Neural progenitor cell (in vitro differentiated cells): ENCODE data around the gene ZFP1. TPM values are rescaled to one million over a fixed set of nuclear protein-coding genes. Genes with fewer than 3 reads are reported as not detected.
"Not testable (repeated sequence)": the region's sequence is repeated elsewhere in the genome, so short reads cannot be mapped to it uniquely, and the experiment has no call there.

Experiments
- DNase-seq: peaks from one replicate; pipeline ENCODE4 v3.0.0-alpha.2; 2016; ENCODE audit warnings: low spot score
- H2AFZ ChIP-seq: fragments of 200-600 bp; sonication (generic); replicated peaks from 2 replicates; pipeline ENCODE4 v1.6.1; 2016; ENCODE audit warnings: antibody characterized with exemption
- H3F3A ChIP-seq: fragments of 200-600 bp; sonication (generic); 2 replicates; pipeline ENCODE4 v1.6.1; 2016; ENCODE audit warnings: antibody characterized with exemption, low read depth
- H3K27ac ChIP-seq: fragments of 200-600 bp; sonication (generic); 2 replicates; pipeline ENCODE4 v1.5.1; 2016; ENCODE audit warnings: mild to moderate bottlenecking
- H3K27me3 ChIP-seq: fragments of 200-600 bp; sonication (generic); 2 replicates; pipeline ENCODE4 v1.6.1; 2016; ENCODE audit warnings: mild to moderate bottlenecking, moderate library complexity
- H3K36me3 ChIP-seq: fragments of 200-600 bp; sonication (generic); 2 replicates; pipeline ENCODE4 v1.5.1; 2016
- H3K4me1 ChIP-seq: fragments of 200-600 bp; sonication (generic); 2 replicates; pipeline ENCODE4 v1.6.1; 2016; ENCODE audit warnings: mixed run types
- H3K4me2 ChIP-seq: fragments of 200-600 bp; sonication (generic); 2 replicates; pipeline ENCODE4 v1.6.1; 2016
- H3K4me3 ChIP-seq: fragments of 200-600 bp; sonication (generic); 2 replicates; pipeline ENCODE4 v1.5.1; 2016
- H3K79me2 ChIP-seq: fragments of 200-600 bp; sonication (generic); 2 replicates; pipeline ENCODE4 v1.6.1; 2016; ENCODE audit warnings: low read depth
- H3K9ac ChIP-seq: fragments of 200-600 bp; sonication (generic); 2 replicates; pipeline ENCODE4 v1.6.1; 2016
- H3K9me3 ChIP-seq: fragments of 200-600 bp; sonication (generic); 2 replicates; pipeline ENCODE4 v1.5.1; 2016; ENCODE audit warnings: low read depth
- H4K20me1 ChIP-seq: fragments of 200-600 bp; sonication (generic); 2 replicates; pipeline ENCODE4 v1.6.1; 2016; ENCODE audit warnings: low read depth
- H3K27ac Mint-ChIP-seq: 3 replicates; pipeline ENCODE4 v1.8.0; 2021; ENCODE audit warnings: mixed read lengths
- H3K27me3 Mint-ChIP-seq: 2 replicates; pipeline ENCODE4 v1.8.0; 2022; ENCODE audit warnings: low read depth, mild to moderate bottlenecking, inconsistent platforms, moderate library complexity, mixed read lengths; ENCODE audit not compliant: insufficient read depth
- H3K36me3 Mint-ChIP-seq: 3 replicates; pipeline ENCODE4 v1.8.0; 2021; ENCODE audit warnings: mixed read lengths
- H3K4me1 Mint-ChIP-seq: 3 replicates; pipeline ENCODE4 v1.8.0; 2021; ENCODE audit warnings: mixed read lengths
- H3K4me3 Mint-ChIP-seq: 3 replicates; pipeline ENCODE4 v1.8.0; 2021; ENCODE audit warnings: mild to moderate bottlenecking, moderate library complexity, mixed read lengths
- H3K9me3 Mint-ChIP-seq: 3 replicates; pipeline ENCODE4 v1.8.0; 2020; ENCODE audit warnings: mixed read lengths
- CTCF ChIP-seq: fragments of 200-600 bp; sonication (generic); IDR thresholded peaks from 2 replicates; pipeline ENCODE4 v1.5.1; 2017; ENCODE audit warnings: antibody characterized with exemption, mild to moderate bottlenecking
- EZH2 ChIP-seq: fragments of 200-600 bp; sonication (generic); IDR thresholded peaks from 2 replicates; pipeline ENCODE4 v1.6.1; 2017; ENCODE audit warnings: antibody characterized with exemption, mild to moderate bottlenecking, moderate library complexity
- EZH2phosphoT487 ChIP-seq: fragments of 200-600 bp; sonication (generic); IDR thresholded peaks from 2 replicates; pipeline ENCODE4 v1.6.1; 2017; ENCODE audit warnings: antibody characterized with exemption
- total RNA-seq: library from RNA; depleted of rRNA; stranded (reverse); fragments of >200 nt; gene quantifications from 2 replicates; pipeline ENCODE4 v1.2.3, GENCODE V29; 2015; ENCODE audit warnings: low replicate concordance

The ZFP1 gene
- total RNA-seq, 1 donor from 2014 or later = 35.4 TPM

- H3K27me3 Mint-ChIP-seq = peaks cover 10% of the 10 kb centered on the region
- H4K20me1 ChIP-seq = no peaks in the 10 kb centered on the region
- DNase-seq = no peak
- TF ChIP-seq EZH2 (no peak), CTCF (no peak), EZH2phosphoT487 (no peak)
- no peak overlapping the region for H2AFZ ChIP-seq
- H3K4me1 ChIP-seq = no peaks in the 10 kb centered on the region
- H3K4me3 Mint-ChIP-seq = no peak overlapping the region
- no peak overlapping the region for H3K4me3 ChIP-seq
- no peaks in the 10 kb centered on the region for H3F3A ChIP-seq
- H3K4me2 ChIP-seq = no peak overlapping the region
- no peak overlapping the region for H3K27ac ChIP-seq
- H3K4me1 Mint-ChIP-seq = peaks cover 7% of the 10 kb centered on the region
- no peaks in the 10 kb centered on the region for H3K9me3 Mint-ChIP-seq
- no peaks in the 10 kb centered on the region for H3K9me3 ChIP-seq
- H3K9ac ChIP-seq = no peak overlapping the region
- no peaks in the 10 kb centered on the region for H3K27me3 ChIP-seq
- peak overlapping the region; percentile 74 for H3K27ac Mint-ChIP-seq
- H3K36me3 Mint-ChIP-seq = no peaks in the 10 kb centered on the region
- no peaks in the 10 kb centered on the region for H3K79me2 ChIP-seq
- no peaks in the 10 kb centered on the region for H3K36me3 ChIP-seq
Observed at GRCh38 chr16:75208861-75209505, 60.7 kb downstream of the ZFP1 start.

GRCh38 chr16:75209514-75209913 is 61.2 kb downstream of the ZFP1 start:
- not testable (repeated sequence) for H3K9ac ChIP-seq, DNase-seq, H2AFZ ChIP-seq, H3K27ac ChIP-seq, H3K4me3 Mint-ChIP-seq, H3F3A ChIP-seq, H3K36me3 Mint-ChIP-seq, H4K20me1 ChIP-seq, H3K9me3 Mint-ChIP-seq, H3K4me1 Mint-ChIP-seq, H3K27me3 ChIP-seq, H3K4me1 ChIP-seq, H3K9me3 ChIP-seq, H3K36me3 ChIP-seq, H3K4me2 ChIP-seq, H3K79me2 ChIP-seq, H3K4me3 ChIP-seq
- peak overlapping the region; percentile 42 for H3K27ac Mint-ChIP-seq
- peaks cover 10% of the 10 kb centered on the region for H3K27me3 Mint-ChIP-seq

- Histone ChIP-seq H3K4me1 (no peaks in the 10 kb centered on the region), H3K4me3 (no peak overlapping the region), H3K9ac (no peak overlapping the region), H3K27me3 (no peaks in the 10 kb centered on the region), H3K27ac (no peak overlapping the region), H3K79me2 (no peaks in the 10 kb centered on the region), H4K20me1 (no peaks in the 10 kb centered on the region), H2AFZ (no peak overlapping the region), H3K4me2 (no peak overlapping the region), H3F3A (no peaks in the 10 kb centered on the region), H3K36me3 (no peaks in the 10 kb centered on the region), H3K9me3 (no peaks in the 10 kb centered on the region)
- TF ChIP-seq CTCF (no peak), EZH2 (no peak), EZH2phosphoT487 (no peak)
- Mint-ChIP-seq H3K27me3 (peaks cover 10% of the 10 kb centered on the region), H3K4me3 (no peak overlapping the region), H3K4me1 (peaks cover 6% of the 10 kb centered on the region), H3K9me3 (no peaks in the 10 kb centered on the region), H3K27ac (no peak overlapping the region), H3K36me3 (no peaks in the 10 kb centered on the region)
- no peak for DNase-seq
Observed at GRCh38 chr16:75209944-75210343, 61.6 kb downstream of the ZFP1 start.

- not testable (repeated sequence) for H3K4me2 ChIP-seq, H3K27me3 Mint-ChIP-seq, H4K20me1 ChIP-seq, H3K27me3 ChIP-seq, H3K27ac ChIP-seq, H3F3A ChIP-seq, H3K79me2 ChIP-seq, DNase-seq, H3K4me1 ChIP-seq, H2AFZ ChIP-seq, H3K4me3 Mint-ChIP-seq, H3K36me3 Mint-ChIP-seq, H3K9ac ChIP-seq, H3K9me3 ChIP-seq, H3K36me3 ChIP-seq, H3K4me3 ChIP-seq, H3K9me3 Mint-ChIP-seq, H3K27ac Mint-ChIP-seq
- peaks cover 12% of the 10 kb centered on the region for H3K4me1 Mint-ChIP-seq
Observed at GRCh38 chr16:75211286-75211685, 63.0 kb downstream of the ZFP1 start.
